Measurements from ENCODE around the gene DYNC1I1. TPM values are rescaled to one million over a fixed set of nuclear protein-coding genes. Genes with fewer than 3 reads are reported as not detected.

Gene DYNC1I1
- polyA plus RNA-seq, 1 of the 3 experiments (the other 2 are of a cell fraction) = 0.05 TPM

DNA sequence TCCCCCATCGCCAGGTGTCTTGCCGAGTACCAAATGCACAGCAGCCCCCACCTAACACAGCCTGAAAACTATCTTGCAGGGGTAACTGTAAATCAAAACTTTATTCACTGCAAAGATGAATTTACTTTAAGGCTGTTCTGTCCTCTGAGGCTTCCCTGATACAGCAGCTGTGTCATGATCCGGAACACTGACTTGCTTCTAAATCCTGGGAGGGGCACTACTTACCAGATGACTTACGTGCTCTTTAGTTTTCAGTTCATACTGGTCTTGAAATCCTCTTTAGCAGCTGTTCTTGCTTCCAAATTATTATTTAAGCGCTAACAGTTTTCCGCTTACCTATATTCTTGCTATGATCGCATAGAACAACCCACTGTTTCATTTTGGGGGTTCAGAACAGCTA is 4.9 kb downstream of the DYNC1I1 start:
- no peak overlapping the region for H2AFZ ChIP-seq (ENCODE audit: low read depth)
- H3K9me3 ChIP-seq = no peaks in the 10 kb centered on the region
- no peaks in the 10 kb centered on the region for H4K20me1 ChIP-seq (ENCODE audit: insufficient read depth)
- no peak overlapping the region for H3K4me3 ChIP-seq (ENCODE audit: low read depth in 2 of 2, low read length in 1 of 2)
- peaks cover 8% of the 10 kb centered on the region; the same call in 1 of the 2 replicates for H3K27me3 ChIP-seq (ENCODE audit: insufficient read depth)
- no peaks in the 10 kb centered on the region for H3K79me2 ChIP-seq (ENCODE audit: insufficient read depth)
- ChIA-PET POLR2A (no interaction called here), CTCF (interaction anchor here (0.8 to 1.4 kb wide), 4 partner anchors 18 to 53 kb away, joined by 3 to 4 read pairs (median 3); no protein-coding TSS in a partner anchor)
- no peaks in the 10 kb centered on the region for H3F3A ChIP-seq (replicated peaks; ENCODE audit: insufficient read depth)
- peaks cover 0 to 8% of the 10 kb centered on the region in 2 experiments; a peak in 2 of 4 replicates for H3K4me1 ChIP-seq (ENCODE audit: control insufficient read depth in 1 of 2, insufficient read depth in 2 of 2, low read depth in 1 of 2, low read length in 1 of 2)
- H3K9me2 ChIP-seq = no peaks in the 10 kb centered on the region
- no peaks in the 10 kb centered on the region for H3K36me3 ChIP-seq (replicated peaks in 1 of 2; ENCODE audit: control insufficient read depth in 1 of 2, insufficient read depth in 2 of 2, low read length in 1 of 2)
- TF ChIP-seq, protein P1, sequence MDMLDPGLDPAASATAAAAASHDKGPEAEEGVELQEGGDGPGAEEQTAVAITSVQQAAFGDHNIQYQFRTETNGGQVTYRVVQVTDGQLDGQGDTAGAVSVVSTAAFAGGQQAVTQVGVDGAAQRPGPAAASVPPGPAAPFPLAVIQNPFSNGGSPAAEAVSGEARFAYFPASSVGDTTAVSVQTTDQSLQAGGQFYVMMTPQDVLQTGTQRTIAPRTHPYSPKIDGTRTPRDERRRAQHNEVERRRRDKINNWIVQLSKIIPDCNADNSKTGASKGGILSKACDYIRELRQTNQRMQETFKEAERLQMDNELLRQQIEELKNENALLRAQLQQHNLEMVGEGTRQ (IDR thresholded peaks at IDR 0.05; ENCODE audit: borderline replicate concordance, low read depth, low read length) = no peak
- TF ChIP-seq, protein P2, sequence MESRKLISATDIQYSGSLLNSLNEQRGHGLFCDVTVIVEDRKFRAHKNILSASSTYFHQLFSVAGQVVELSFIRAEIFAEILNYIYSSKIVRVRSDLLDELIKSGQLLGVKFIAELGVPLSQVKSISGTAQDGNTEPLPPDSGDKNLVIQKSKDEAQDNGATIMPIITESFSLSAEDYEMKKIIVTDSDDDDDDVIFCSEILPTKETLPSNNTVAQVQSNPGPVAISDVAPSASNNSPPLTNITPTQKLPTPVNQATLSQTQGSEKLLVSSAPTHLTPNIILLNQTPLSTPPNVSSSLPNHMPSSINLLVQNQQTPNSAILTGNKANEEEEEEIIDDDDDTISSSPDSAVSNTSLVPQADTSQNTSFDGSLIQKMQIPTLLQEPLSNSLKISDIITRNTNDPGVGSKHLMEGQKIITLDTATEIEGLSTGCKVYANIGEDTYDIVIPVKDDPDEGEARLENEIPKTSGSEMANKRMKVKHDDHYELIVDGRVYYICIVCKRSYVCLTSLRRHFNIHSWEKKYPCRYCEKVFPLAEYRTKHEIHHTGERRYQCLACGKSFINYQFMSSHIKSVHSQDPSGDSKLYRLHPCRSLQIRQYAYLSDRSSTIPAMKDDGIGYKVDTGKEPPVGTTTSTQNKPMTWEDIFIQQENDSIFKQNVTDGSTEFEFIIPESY (IDR thresholded peaks at IDR 0.05; ENCODE audit: borderline replicate concordance, low read depth) = no peak
- TF ChIP-seq JUND (IDR thresholded peaks at IDR 0.05) (no peak), RCOR1 (IDR thresholded peaks at IDR 0.05; ENCODE audit: low read length) (no peak), NRF1 (IDR thresholded peaks at IDR 0.05; ENCODE audit: low read depth, low read length) (no peak), FOXM1 (IDR thresholded peaks at IDR 0.05; ENCODE audit: low read depth) (no peak), TCF12 (IDR thresholded peaks at IDR 0.05) (no peak), NFIC (IDR thresholded peaks at IDR 0.05; ENCODE audit: borderline replicate concordance) (no peak), RAD21 (IDR thresholded peaks at IDR 0.05; ENCODE audit: low read length) (no peak), FOSL2 (IDR thresholded peaks at IDR 0.05; ENCODE audit: borderline replicate concordance, low read depth) (no peak), USF1 (IDR thresholded peaks at IDR 0.05; ENCODE audit: borderline replicate concordance, low read depth) (no peak), RXRA (IDR thresholded peaks at IDR 0.05; ENCODE audit: borderline replicate concordance, low read depth) (no peak), ELF1 (IDR thresholded peaks at IDR 0.05) (no peak), YY1 (IDR thresholded peaks at IDR 0.05; ENCODE audit: low read depth) (no peak), SMC3 (IDR thresholded peaks at IDR 0.05; ENCODE audit: low read depth, low read length) (no peak), MXI1 (IDR thresholded peaks at IDR 0.05; ENCODE audit: low read depth, low read length) (no peak), SIN3A (IDR thresholded peaks at IDR 0.05; ENCODE audit: borderline replicate concordance, low read depth, low read length) (no peak), EP300 (IDR thresholded peaks at IDR 0.05; ENCODE audit: borderline replicate concordance in 1 of 2, low read depth in 1 of 2, low read length in 1 of 2) (no peak)
- TF ChIP-seq, protein P3, sequence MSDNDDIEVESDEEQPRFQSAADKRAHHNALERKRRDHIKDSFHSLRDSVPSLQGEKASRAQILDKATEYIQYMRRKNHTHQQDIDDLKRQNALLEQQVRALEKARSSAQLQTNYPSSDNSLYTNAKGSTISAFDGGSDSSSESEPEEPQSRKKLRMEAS (IDR thresholded peaks at IDR 0.05; ENCODE audit: low read depth) = no peak
- H3K4me2 ChIP-seq = no peak overlapping the region
- no peak overlapping the region for H3K27ac ChIP-seq (ENCODE audit: low read depth in 2 of 2, low read length in 1 of 2)
- no peak overlapping the region for H3K9ac ChIP-seq
- DNase-seq = no peak
- WGBS (ENCODE audit: low lambda C conversion rate) = 66% methylated on average over 7 of the region's 7 CpGs
